Gastroesophageal sphincter (tissue), 4 donors: ENCODE data around the gene TMEM163. TPM values are rescaled to one million over a fixed set of nuclear protein-coding genes. Genes with fewer than 3 reads are reported as not detected.

Source experiments
- ATAC-seq: fragments of 150-250 bp; one replicate; pipeline ENCODE4 v1.9.1; 2016; ENCODE audit warnings: mild to moderate bottlenecking, moderate library complexity
- H3K27ac ChIP-seq, 4 donors: fragments of 200-600 bp; sonication (generic) in 3 of 4; 1 replicate in 3 of 4; 2 replicates in 1 of 4; pipeline ENCODE4 v1.5.1; 2016 to 2019
- H3K27me3 ChIP-seq: fragments of 200-600 bp; sonication (generic); one replicate; pipeline ENCODE4 v1.5.1; 2019
- H3K36me3 ChIP-seq, 2 donors: fragments of 200-600 bp; sonication (generic); one replicate each; pipeline ENCODE4 v1.5.1; 2019; ENCODE audit warnings: control low read depth in 1 of 2
- H3K4me1 ChIP-seq, 3 donors: fragments of 200-600 bp; sonication (generic); 1 replicate in 2 of 3; 2 replicates in 1 of 3; pipeline ENCODE4 v1.5.1; 2016 to 2019; ENCODE audit warnings: control low read depth in 2 of 3
- H3K4me3 ChIP-seq, 2 donors: fragments of 200-600 bp; sonication (generic); one replicate each; pipeline ENCODE4 v1.5.1; 2019; ENCODE audit warnings: mild to moderate bottlenecking in 1 of 2, moderate library complexity in 1 of 2
- H3K9me3 ChIP-seq, 3 donors: fragments of 200-600 bp; sonication (generic); one replicate each; pipeline ENCODE4 v1.5.1; 2017 to 2019; ENCODE audit warnings: control low read depth in 2 of 3
- CTCF ChIP-seq, 4 experiments: fragments of 200-600 bp in 2 of 4; fragments of 450-650 bp in 2 of 4; sonication (generic) in 1 of 4; IDR thresholded peaks; one replicate each; pipeline ENCODE4 v1.5.1; 2017 to 2019; ENCODE audit warnings: antibody characterized with exemption in 4 of 4, mild to moderate bottlenecking in 2 of 4, moderate library complexity in 2 of 4
- EP300 ChIP-seq: sonication (generic); formaldehyde crosslinking; IDR thresholded peaks from one replicate; pipeline ENCODE4 v1.6.1; 2017; ENCODE audit warnings: antibody characterized with exemption, mild to moderate bottlenecking
- POLR2A ChIP-seq, 2 donors: fragments of 450-650 bp; IDR thresholded peaks; one replicate each; pipeline ENCODE4 v1.6.1; 2017; ENCODE audit warnings: antibody characterized with exemption in 2 of 2, mild to moderate bottlenecking in 2 of 2, moderate library complexity in 1 of 2
- POLR2AphosphoS5 ChIP-seq: sonication (generic); formaldehyde crosslinking; IDR thresholded peaks from one replicate; pipeline ENCODE4 v1.6.1; 2017; ENCODE audit warnings: antibody characterized with exemption
- WGBS, 2 donors: methylation state at CpG; one replicate each; pipeline ENCODE4 v1.1.5; 2018; ENCODE audit warnings: low coverage in 1 of 2; 5-methylcytosine and 5-hydroxymethylcytosine counted together
- total RNA-seq, 4 donors: library from RNA; depleted of rRNA; stranded (reverse); fragments of >200 nt; gene quantifications; one replicate each; pipeline ENCODE4 v1.1.0, GENCODE V29; 2016

TMEM163 gene
- total RNA-seq, 4 donors from 2014 or later = 0.27 to 2.5 (median 0.60) TPM

GRCh38 chr2:134611316-134611715, 107.5 kb downstream of the TMEM163 start:
- Histone ChIP-seq H3K4me3 (no peak overlapping the region), H3K9me3 (peaks cover 0 to 22% (median 0%) of the 10 kb centered on the region in 3 donors), H3K36me3 (no peaks in the 10 kb centered on the region), H3K27me3 (no peaks in the 10 kb centered on the region), H3K27ac (no peak overlapping the region), H3K4me1 (no peaks in the 10 kb centered on the region)
- WGBS, 2 donors = 100% methylated on average over 1 of the region's 1 CpG; no CpG with 5 or more reads in 1 of the 2 donors
- TF ChIP-seq POLR2A (IDR thresholded peaks at IDR 0.05) = no peak
- TF ChIP-seq EP300 = no peak
- TF ChIP-seq CTCF (IDR thresholded peaks at IDR 0.05) = no peak
- TF ChIP-seq POLR2AphosphoS5 = no peak
- ATAC-seq = no peak

- no peak for ATAC-seq
- WGBS, 2 donors = 61 to 88% methylated on average over 2 of the region's 2 CpGs
Observed at GRCh38 chr2:134610871-134611270, 107.9 kb downstream of the TMEM163 start.

GRCh38 chr2:134609924-134610513, 108.8 kb downstream of the TMEM163 start:
- Histone ChIP-seq H3K4me1 (no peaks in the 10 kb centered on the region), H3K9me3 (peaks cover 0 to 22% (median 0%) of the 10 kb centered on the region in 3 donors), H3K36me3 (no peaks in the 10 kb centered on the region), H3K27ac (no peak overlapping the region), H3K4me3 (no peak overlapping the region), H3K27me3 (no peaks in the 10 kb centered on the region)
- TF ChIP-seq POLR2AphosphoS5 (no peak), EP300 (no peak), CTCF (IDR thresholded peaks at IDR 0.05) (no peak), POLR2A (IDR thresholded peaks at IDR 0.05) (no peak)
- 77 to 94% methylated on average over 5 to 7 of the region's 8 CpGs for WGBS, 2 donors
- no peak for ATAC-seq

More at GRCh38 chr2:134610871-134611270, 107.9 kb downstream of the TMEM163 start:
- Histone ChIP-seq H3K36me3 (no peaks in the 10 kb centered on the region), H3K9me3 (peaks cover 0 to 22% (median 0%) of the 10 kb centered on the region in 3 donors), H3K4me3 (no peak overlapping the region), H3K27me3 (no peaks in the 10 kb centered on the region), H3K4me1 (no peaks in the 10 kb centered on the region), H3K27ac (no peak overlapping the region)
- no peak for TF ChIP-seq POLR2AphosphoS5

- no peaks in the 10 kb centered on the region for H3K4me1 ChIP-seq
- H3K27me3 ChIP-seq = no peaks in the 10 kb centered on the region
- ATAC-seq = no peak
- H3K4me3 ChIP-seq = no peak overlapping the region
- H3K27ac ChIP-seq = no peak overlapping the region
- WGBS, 2 donors = 11 to 38% methylated on average over 3 to 4 of the region's 5 CpGs
- no peaks in the 10 kb centered on the region for H3K36me3 ChIP-seq
- TF ChIP-seq CTCF (IDR thresholded peaks at IDR 0.05) (no peak), POLR2A (IDR thresholded peaks at IDR 0.05) (no peak), EP300 (no peak), POLR2AphosphoS5 (no peak)
- peaks cover 0 to 4% (median 0%) of the 10 kb centered on the region in 3 donors for H3K9me3 ChIP-seq
Observed at GRCh38 chr2:134603966-134604365, 114.8 kb downstream of the TMEM163 start.

- 80 to 88% methylated on average over 3 to 4 of the region's 4 CpGs for WGBS, 2 donors
- Histone ChIP-seq H3K4me1 (no peaks in the 10 kb centered on the region), H3K36me3 (no peaks in the 10 kb centered on the region), H3K9me3 (peaks cover 0 to 5% (median 0%) of the 10 kb centered on the region in 3 donors), H3K4me3 (no peak overlapping the region), H3K27ac (no peak overlapping the region), H3K27me3 (no peaks in the 10 kb centered on the region)
- no peak for TF ChIP-seq POLR2A (IDR thresholded peaks at IDR 0.05)
- no peak for TF ChIP-seq POLR2AphosphoS5
- TF ChIP-seq EP300 = no peak
- TF ChIP-seq CTCF (IDR thresholded peaks at IDR 0.05) = no peak
- no peak for ATAC-seq
Observed at GRCh38 chr2:134602666-134603065, 116.1 kb downstream of the TMEM163 start.
